HG03521 (cell line): ENCODE measurements around the gene PLOD3.

Source experiments
- ATAC-seq: cut with Tn5 transposase; IDR thresholded peaks from one replicate; pipeline ENCODE4 v1.9.1; 2021; ENCODE audit warnings: mild to moderate bottlenecking, moderate library complexity; ENCODE audit not compliant: unreplicated experiment

The PLOD3 gene

GRCh38 chr7:101186194-101186593 lies 31.2 kb downstream of the PLOD3 start:
- ATAC-seq = no peak

- no peak for ATAC-seq
Observed at GRCh38 chr7:101185258-101185839, 32.0 kb downstream of the PLOD3 start.

- no peak for ATAC-seq
Observed at GRCh38 chr7:101180130-101180755, 37.1 kb downstream of the PLOD3 start, which contains the start of gene NAT16. NAT16 (minus strand) TSS chr7:101180293; CDS start chr7:101174807, 5,486 bp downstream.

GRCh38 chr7:101179713-101180112 lies 37.7 kb downstream of the PLOD3 start:
- no peak for ATAC-seq

- ATAC-seq = no peak
Observed at GRCh38 chr7:101179117-101179516, 38.3 kb downstream of the PLOD3 start.

GRCh38 chr7:101177644-101178043 lies 39.7 kb downstream of the PLOD3 start:
- no peak for ATAC-seq

- no peak for ATAC-seq
Observed at GRCh38 chr7:101175664-101176063, 41.7 kb downstream of the PLOD3 start.

GRCh38 chr7:101174322-101174854 lies 43.0 kb downstream of the PLOD3 start:
- no peak for ATAC-seq

GRCh38 chr7:101173752-101174244 lies 43.6 kb downstream of the PLOD3 start:
- no peak for ATAC-seq

- ATAC-seq = no peak
Observed at GRCh38 chr7:101172854-101173751, 44.3 kb downstream of the PLOD3 start.

GRCh38 chr7:101172005-101172853 lies 45.2 kb downstream of the PLOD3 start:
- no peak for ATAC-seq

- ATAC-seq = no peak
Observed at GRCh38 chr7:101171442-101171837, 45.9 kb downstream of the PLOD3 start.

GRCh38 chr7:101170617-101171441 lies 46.6 kb downstream of the PLOD3 start:
- no peak for ATAC-seq

- ATAC-seq = no peak
Observed at GRCh38 chr7:101169838-101170551, 47.4 kb downstream of the PLOD3 start.

GRCh38 chr7:101169110-101169837 lies 48.1 kb downstream of the PLOD3 start:
- ATAC-seq = no peak

- no peak for ATAC-seq
Observed at GRCh38 chr7:101168412-101169049, 48.9 kb downstream of the PLOD3 start.

- no peak for ATAC-seq
Observed at GRCh38 chr7:101167645-101168411, 49.6 kb downstream of the PLOD3 start.
